Gastroesophageal sphincter (tissue), 3 donors: Measurements from ENCODE around the gene BBOX1.

Experiments used
- CTCF ChIP-seq, 4 experiments: fragments of 200-600 bp in 2 of 4; fragments of 450-650 bp in 2 of 4; sonication (generic) in 1 of 4; IDR thresholded peaks; one replicate each; pipeline ENCODE4 v1.5.1; 2017 to 2019; ENCODE audit warnings: antibody characterized with exemption in 4 of 4, mild to moderate bottlenecking in 2 of 4, moderate library complexity in 2 of 4
- EP300 ChIP-seq: sonication (generic); formaldehyde crosslinking; IDR thresholded peaks from one replicate; pipeline ENCODE4 v1.6.1; 2017; ENCODE audit warnings: antibody characterized with exemption, mild to moderate bottlenecking
- POLR2A ChIP-seq, 2 donors: fragments of 450-650 bp; IDR thresholded peaks; one replicate each; pipeline ENCODE4 v1.6.1; 2017; ENCODE audit warnings: antibody characterized with exemption in 2 of 2, mild to moderate bottlenecking in 2 of 2, moderate library complexity in 1 of 2
- POLR2AphosphoS5 ChIP-seq: sonication (generic); formaldehyde crosslinking; IDR thresholded peaks from one replicate; pipeline ENCODE4 v1.6.1; 2017; ENCODE audit warnings: antibody characterized with exemption

- TF ChIP-seq CTCF (IDR thresholded peaks at IDR 0.05), result no peak
- no peak for TF ChIP-seq POLR2A (IDR thresholded peaks at IDR 0.05)
- no peak for TF ChIP-seq POLR2AphosphoS5
- no peak for TF ChIP-seq EP300
These were observed 31.6 kb upstream of the BBOX1 start for GRCh38 chr11:27008811-27009535.
